ENCODE results near the gene AFAP1. TPM values are rescaled to one million over a fixed set of nuclear protein-coding genes. Genes with fewer than 3 reads are reported as not detected.

AFAP1 gene
- total and polyA plus RNA-seq, 2 donors (not counting 1 experiment from before 2014, with no cell fraction given) = 0.03 to 0.44 TPM

DNA sequence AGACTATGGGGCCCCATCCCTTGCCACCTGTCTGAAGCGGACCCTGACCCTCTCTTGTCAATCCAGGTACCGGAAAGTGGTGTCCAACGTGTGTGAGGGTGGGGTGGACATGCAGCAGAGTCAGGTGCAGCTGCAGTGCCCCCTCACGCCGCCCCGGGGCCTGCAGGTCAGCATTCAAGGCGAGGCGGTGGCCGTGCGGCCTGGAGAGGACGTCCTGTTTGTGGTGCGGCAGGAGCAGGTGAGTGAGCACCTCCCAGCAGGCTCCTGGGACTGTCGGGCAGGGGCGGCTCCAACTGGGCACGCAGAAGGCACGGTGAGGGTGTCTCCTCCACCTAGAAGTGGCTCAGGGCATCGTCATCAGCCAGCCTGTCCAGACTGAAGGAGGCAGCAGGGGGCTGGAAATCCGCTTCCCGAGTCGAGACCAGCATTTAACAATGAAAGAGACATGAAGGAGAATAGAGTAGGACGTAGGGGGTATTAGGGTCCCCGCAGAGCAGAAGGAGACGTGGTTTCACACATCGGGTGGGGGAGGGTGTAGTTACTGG is 221.6 kb downstream of the AFAP1 start:
- POLR2A ChIA-PET = no interaction called here

GRCh38 chr4:7717161-7717560 is 222.5 kb downstream of the AFAP1 start:
- peaks cover 20% of the 10 kb centered on the region for H3K27me3 Mint-ChIP-seq
- H4K20me1 ChIP-seq (ENCODE audit: control insufficient read depth, insufficient read depth, low read length, poor library complexity, severe bottlenecking) = no peaks in the 10 kb centered on the region
- H3K4me1 Mint-ChIP-seq = no peaks in the 10 kb centered on the region
- ChIA-PET CTCF (no interaction called here), POLR2A (no interaction called here)
- ATAC-seq (ENCODE audit: low read depth) = no peak
- peaks cover 0 to 7% (median 0%) of the 10 kb centered on the region in 4 experiments for H3K27me3 ChIP-seq (replicated peaks in 1 of 4; ENCODE audit: control extremely low read depth in 1 of 4, control insufficient read depth in 3 of 4, insufficient read depth in 4 of 4, low read length in 3 of 4)
- TF ChIP-seq EZH2 (IDR thresholded peaks at IDR 0.05; ENCODE audit: borderline replicate concordance, insufficient read depth, low read depth, low read length, poor library complexity, severe bottlenecking) = no peak
- no peak overlapping the region for H3K4me3 Mint-ChIP-seq
- 80% methylated on average over 10 of the region's 11 CpGs for WGBS (ENCODE audit: insufficient coverage)
- no peaks in the 10 kb centered on the region for H3K79me2 ChIP-seq (ENCODE audit: control insufficient read depth, insufficient read depth, low read length)
- DNase-seq = no peak
- H3K4me2 ChIP-seq (replicated peaks; ENCODE audit: low read depth, low read length, poor library complexity, severe bottlenecking) = no peak overlapping the region
- H3K4me1 ChIP-seq (ENCODE audit: control insufficient read depth in 2 of 2, insufficient read depth in 2 of 2, low read length in 2 of 2) = no peaks in the 10 kb centered on the region
- H3K9me3 ChIP-seq (ENCODE audit: control extremely low read depth in 1 of 3, control insufficient read depth in 2 of 3, insufficient read depth in 1 of 3, low read length in 2 of 3) = peaks cover 0 to 14% (median 0%) of the 10 kb centered on the region in 3 donors
- no peak overlapping the region for H3K27ac ChIP-seq (ENCODE audit: low read length in 2 of 2)
- no peak overlapping the region for H3K27ac Mint-ChIP-seq
- intact Hi-C loops (cut with micrococcal nuclease) = no loop called here
- no peak overlapping the region for H3K4me3 ChIP-seq (ENCODE audit: control extremely low read depth in 1 of 5, extremely low read depth in 1 of 5, insufficient read depth in 1 of 5, low read depth in 2 of 5, low read length in 4 of 5)
- H3K36me3 ChIP-seq (replicated peaks in 1 of 2; ENCODE audit: control extremely low read depth in 1 of 2, control insufficient read depth in 1 of 2, extremely low read depth in 1 of 2, insufficient read depth in 2 of 2, low read length in 1 of 2) = no peaks in the 10 kb centered on the region
- no peak overlapping the region for H2AFZ ChIP-seq (ENCODE audit: insufficient read depth, low read depth, low read length, poor library complexity, severe bottlenecking)
- no peak overlapping the region for H3K9ac ChIP-seq (ENCODE audit: low read length)
- H3K9me3 Mint-ChIP-seq (ENCODE audit: insufficient read depth) = no peaks in the 10 kb centered on the region

More for the DNA sequence above, 221.6 kb downstream of the AFAP1 start:
- DNase-seq = no peak
- H3K4me2 ChIP-seq (replicated peaks; ENCODE audit: low read depth, low read length, poor library complexity, severe bottlenecking) = no peak overlapping the region
- no peaks in the 10 kb centered on the region for H3K36me3 ChIP-seq (replicated peaks in 1 of 2; ENCODE audit: control extremely low read depth in 1 of 2, control insufficient read depth in 1 of 2, extremely low read depth in 1 of 2, insufficient read depth in 2 of 2, low read length in 1 of 2)
- ATAC-seq (ENCODE audit: low read depth) = no peak
- H3K27me3 ChIP-seq (replicated peaks in 1 of 4; ENCODE audit: control extremely low read depth in 1 of 4, control insufficient read depth in 3 of 4, insufficient read depth in 4 of 4, low read length in 3 of 4) = peaks cover 0 to 7% (median 0%) of the 10 kb centered on the region in 4 experiments
- peaks cover 23% of the 10 kb centered on the region for H3K27me3 Mint-ChIP-seq
- H3K79me2 ChIP-seq (ENCODE audit: control insufficient read depth, insufficient read depth, low read length) = no peaks in the 10 kb centered on the region
- no peaks in the 10 kb centered on the region for H3K4me1 Mint-ChIP-seq
- peaks cover 0 to 14% (median 0%) of the 10 kb centered on the region in 3 donors for H3K9me3 ChIP-seq (ENCODE audit: control extremely low read depth in 1 of 3, control insufficient read depth in 2 of 3, insufficient read depth in 1 of 3, low read length in 2 of 3)
- H3K27ac ChIP-seq (ENCODE audit: low read length in 2 of 2) = no peak overlapping the region
- no peak overlapping the region for H3K27ac Mint-ChIP-seq
- intact Hi-C loops (cut with micrococcal nuclease) = no loop called here
- no peak overlapping the region for H3K4me3 Mint-ChIP-seq
- H3K4me1 ChIP-seq (ENCODE audit: control insufficient read depth in 2 of 2, insufficient read depth in 2 of 2, low read length in 2 of 2) = no peaks in the 10 kb centered on the region
- no peak overlapping the region for H3K4me3 ChIP-seq (ENCODE audit: control extremely low read depth in 1 of 5, extremely low read depth in 1 of 5, insufficient read depth in 1 of 5, low read depth in 2 of 5, low read length in 4 of 5)
- TF ChIP-seq, protein P1, sequence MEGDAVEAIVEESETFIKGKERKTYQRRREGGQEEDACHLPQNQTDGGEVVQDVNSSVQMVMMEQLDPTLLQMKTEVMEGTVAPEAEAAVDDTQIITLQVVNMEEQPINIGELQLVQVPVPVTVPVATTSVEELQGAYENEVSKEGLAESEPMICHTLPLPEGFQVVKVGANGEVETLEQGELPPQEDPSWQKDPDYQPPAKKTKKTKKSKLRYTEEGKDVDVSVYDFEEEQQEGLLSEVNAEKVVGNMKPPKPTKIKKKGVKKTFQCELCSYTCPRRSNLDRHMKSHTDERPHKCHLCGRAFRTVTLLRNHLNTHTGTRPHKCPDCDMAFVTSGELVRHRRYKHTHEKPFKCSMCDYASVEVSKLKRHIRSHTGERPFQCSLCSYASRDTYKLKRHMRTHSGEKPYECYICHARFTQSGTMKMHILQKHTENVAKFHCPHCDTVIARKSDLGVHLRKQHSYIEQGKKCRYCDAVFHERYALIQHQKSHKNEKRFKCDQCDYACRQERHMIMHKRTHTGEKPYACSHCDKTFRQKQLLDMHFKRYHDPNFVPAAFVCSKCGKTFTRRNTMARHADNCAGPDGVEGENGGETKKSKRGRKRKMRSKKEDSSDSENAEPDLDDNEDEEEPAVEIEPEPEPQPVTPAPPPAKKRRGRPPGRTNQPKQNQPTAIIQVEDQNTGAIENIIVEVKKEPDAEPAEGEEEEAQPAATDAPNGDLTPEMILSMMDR (IDR thresholded peaks at IDR 0.05) = no peak
- no peak for TF ChIP-seq EZH2 (IDR thresholded peaks at IDR 0.05; ENCODE audit: borderline replicate concordance, insufficient read depth, low read depth, low read length, poor library complexity, severe bottlenecking)
- H3K9me3 Mint-ChIP-seq (ENCODE audit: insufficient read depth) = no peaks in the 10 kb centered on the region
- H4K20me1 ChIP-seq (ENCODE audit: control insufficient read depth, insufficient read depth, low read length, poor library complexity, severe bottlenecking) = no peaks in the 10 kb centered on the region
- 78% methylated on average over 23 of the region's 24 CpGs for WGBS (ENCODE audit: insufficient coverage)
- CTCF ChIA-PET = no interaction called here
- H2AFZ ChIP-seq (ENCODE audit: insufficient read depth, low read depth, low read length, poor library complexity, severe bottlenecking) = no peak overlapping the region
- H3K9ac ChIP-seq (ENCODE audit: low read length) = no peak overlapping the region

All from B cell (primary cell).